GM12872 (cell line): ENCODE measurements around the gene IL12A.

Experiments used
- CTCF ChIP-seq: IDR thresholded peaks from 3 replicates; pipeline ENCODE4 v1.5.1; 2011; ENCODE audit warnings: low read depth, mild to moderate bottlenecking, low read length, moderate library complexity; ENCODE audit not compliant: insufficient read depth

IL12A gene

GRCh38 chr3:159978918-159979703, 9.5 kb upstream of the IL12A start:
- no peak for TF ChIP-seq CTCF

DNA sequence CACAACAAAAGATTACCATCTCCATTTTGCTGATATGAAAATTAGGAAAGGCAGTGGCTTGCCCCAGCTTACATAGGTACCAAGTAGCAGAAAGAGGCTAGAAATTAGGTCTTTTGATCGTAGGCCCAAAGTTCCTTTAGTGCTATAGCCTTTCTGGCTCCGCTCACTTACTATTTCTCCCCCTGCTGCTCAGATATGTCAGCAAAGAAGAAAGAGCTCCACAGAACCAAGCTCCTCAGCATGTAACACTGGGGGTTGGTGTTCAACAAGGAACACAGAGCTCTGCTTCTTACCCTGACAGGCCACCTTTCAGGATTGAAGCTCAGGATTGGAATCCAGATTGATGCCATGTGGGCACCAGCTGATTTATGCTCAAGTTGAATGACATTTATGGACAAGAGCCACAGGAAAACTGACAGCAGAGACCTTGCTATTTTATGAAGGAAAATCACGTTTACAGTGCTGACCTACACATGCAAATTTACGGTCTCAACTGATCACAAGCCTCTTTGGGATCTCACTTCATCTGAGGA, 6.1 kb upstream of the IL12A start:
- TF ChIP-seq CTCF = no peak

DNA sequence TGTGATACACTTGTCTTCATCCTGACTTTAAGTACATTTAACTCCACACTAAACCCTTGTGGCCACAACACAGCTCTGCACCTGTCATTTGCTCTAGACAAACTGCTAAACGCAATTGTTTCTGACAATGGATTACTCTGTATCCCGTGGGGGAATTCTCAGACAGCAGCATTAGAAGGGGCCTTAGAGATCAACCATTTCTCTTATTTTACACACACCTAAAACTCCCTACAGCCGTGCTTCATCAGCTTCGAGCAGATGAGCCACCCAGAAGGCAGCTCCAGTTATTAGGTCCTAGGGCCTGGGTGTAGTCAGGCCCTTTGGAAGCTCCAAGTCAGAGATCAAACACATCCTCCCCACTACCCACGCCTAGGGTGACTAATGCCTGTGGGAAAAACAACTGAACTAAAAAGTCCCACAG, 1.3 kb upstream of the IL12A start:
- TF ChIP-seq CTCF = peak; percentile 41; the same call in 2 of the 3 replicates

DNA sequence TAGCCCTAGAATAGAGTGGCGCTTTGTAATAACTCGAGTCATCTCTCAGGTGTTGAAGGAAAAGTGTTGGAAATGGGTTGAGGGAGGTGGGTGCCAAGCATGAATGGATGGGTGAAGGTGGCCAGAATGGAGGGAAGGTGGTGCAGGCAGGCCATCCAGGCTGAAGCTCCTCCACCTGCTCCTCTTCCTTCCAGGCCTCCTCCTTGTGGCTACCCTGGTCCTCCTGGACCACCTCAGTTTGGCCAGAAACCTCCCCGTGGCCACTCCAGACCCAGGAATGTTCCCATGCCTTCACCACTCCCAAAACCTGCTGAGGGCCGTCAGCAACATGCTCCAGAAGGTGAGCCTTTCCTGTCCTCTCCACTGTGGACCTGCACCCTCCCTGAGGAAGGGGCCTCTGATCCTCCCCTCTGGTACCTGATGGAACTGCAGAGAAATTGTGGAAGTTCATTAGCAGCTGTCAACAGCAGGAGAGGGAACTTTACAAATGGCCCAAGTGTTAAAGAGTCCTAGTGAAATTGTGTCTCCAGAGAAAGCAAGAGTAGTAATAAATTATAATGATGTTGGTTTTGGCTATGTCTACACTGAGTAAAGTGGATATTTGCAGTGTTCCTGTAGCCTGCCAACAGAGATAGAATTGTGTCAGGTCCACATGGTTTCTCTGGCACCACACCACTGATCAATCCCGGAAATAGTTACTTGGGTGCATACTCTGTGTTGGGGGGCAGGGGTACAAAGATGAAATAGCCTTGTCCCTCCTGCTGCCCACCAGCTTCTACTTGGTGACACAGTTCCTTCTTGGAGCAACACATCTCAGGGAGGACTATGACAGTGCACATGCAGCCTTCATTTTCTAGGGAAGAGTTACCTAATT, 1.6 kb downstream of the IL12A start:
- TF ChIP-seq CTCF = peak; percentile 39; the same call in 2 of the 3 replicates

- TF ChIP-seq CTCF = no peak
Measured at GRCh38 chr3:159991591-159991990, 3.0 kb downstream of the IL12A start.

DNA sequence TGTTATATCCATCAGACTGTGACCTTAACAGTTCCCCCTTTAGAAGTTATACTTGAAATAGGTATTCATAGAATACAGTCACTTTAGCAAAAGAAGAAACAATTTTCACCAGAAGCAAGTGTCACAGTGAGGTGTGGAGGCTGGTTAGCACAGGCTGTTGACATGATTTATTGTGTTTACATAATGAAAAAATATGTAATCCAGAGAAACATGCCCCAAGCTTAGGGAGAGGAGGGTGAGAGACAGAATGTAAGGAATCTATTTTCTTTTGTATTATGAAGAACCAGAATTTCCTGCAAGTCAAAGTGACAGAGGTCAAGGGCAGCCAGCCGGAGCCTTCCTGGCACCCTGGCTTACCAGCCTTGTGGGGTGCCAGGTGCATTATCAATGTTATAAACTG, 4.0 kb downstream of the IL12A start:
- no peak for TF ChIP-seq CTCF

DNA sequence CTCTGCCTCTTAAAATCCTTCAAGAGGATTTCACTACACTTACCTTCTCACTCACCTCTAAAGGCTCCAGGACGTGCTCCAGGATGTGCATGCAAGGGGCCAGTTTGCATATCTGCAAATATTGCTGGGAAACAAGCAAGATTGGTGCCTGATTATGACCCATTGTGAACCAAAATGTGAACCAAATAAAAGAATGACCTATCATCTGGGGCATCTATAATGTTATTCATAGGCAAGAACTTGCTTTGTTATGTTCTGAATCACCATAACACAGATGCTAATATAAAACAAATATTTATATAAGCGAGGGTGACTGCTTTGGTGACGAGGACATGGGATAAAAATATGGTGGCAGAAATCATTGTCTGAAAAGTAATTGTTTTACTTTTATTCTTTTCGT, 5.5 kb downstream of the IL12A start:
- no peak for TF ChIP-seq CTCF
